Osteocyte (in vitro differentiated cells): ENCODE data around the gene CRACR2A. TPM values are rescaled to one million over a fixed set of nuclear protein-coding genes. Genes with fewer than 3 reads are reported as not detected.

Experiments
- DNase-seq: peaks from one replicate; pipeline ENCODE4 v3.0.0; 2021; ENCODE audit warnings: mixed read lengths; ENCODE audit not compliant: unreplicated experiment; ENCODE audit errors: extremely low spot score
- H3K27ac Mint-ChIP-seq: one replicate; pipeline ENCODE4 v1.8.0; 2021; ENCODE audit warnings: mild to moderate bottlenecking, mixed read lengths; ENCODE audit not compliant: unreplicated experiment
- H3K27me3 Mint-ChIP-seq: one replicate; pipeline ENCODE4 v1.8.0; 2021; ENCODE audit warnings: mixed read lengths; ENCODE audit not compliant: unreplicated experiment
- H3K36me3 Mint-ChIP-seq: one replicate; pipeline ENCODE4 v1.8.0; 2021; ENCODE audit warnings: mixed read lengths; ENCODE audit not compliant: unreplicated experiment
- H3K4me1 Mint-ChIP-seq: one replicate; pipeline ENCODE4 v1.8.0; 2021; ENCODE audit warnings: mixed read lengths; ENCODE audit not compliant: unreplicated experiment
- H3K4me3 Mint-ChIP-seq: one replicate; pipeline ENCODE4 v1.8.0; 2021; ENCODE audit warnings: mild to moderate bottlenecking, moderate library complexity, mixed read lengths; ENCODE audit not compliant: unreplicated experiment
- H3K9me3 Mint-ChIP-seq: one replicate; pipeline ENCODE4 v1.8.0; 2021; ENCODE audit warnings: mixed read lengths; ENCODE audit not compliant: unreplicated experiment
- CTCF ChIP-seq: fragments of 200-600 bp; sonication (generic); IDR thresholded peaks from 2 replicates; pipeline ENCODE4 v1.5.0; 2021; ENCODE audit warnings: antibody characterized with exemption, mild to moderate bottlenecking, moderate library complexity
- total RNA-seq: library from RNA; stranded (reverse); gene quantifications from 2 replicates; pipeline ENCODE4 v1.2.1, GENCODE V29; 2021

The CRACR2A gene
- total RNA-seq, 1 donor from 2014 or later: 0.13 TPM

- H3K27me3 Mint-ChIP-seq: no peaks in the 10 kb centered on the region
- no peak overlapping the region for H3K4me3 Mint-ChIP-seq
- peaks cover 11% of the 10 kb centered on the region for H3K9me3 Mint-ChIP-seq
- no peak overlapping the region for H3K27ac Mint-ChIP-seq
- H3K4me1 Mint-ChIP-seq: no peaks in the 10 kb centered on the region
- DNase-seq: no peak
- H3K36me3 Mint-ChIP-seq: no peaks in the 10 kb centered on the region
- TF ChIP-seq CTCF: no peak
Observed at GRCh38 chr12:3579446-3580093, 173.3 kb downstream of the CRACR2A start.

GRCh38 chr12:3578557-3578956, 174.4 kb downstream of the CRACR2A start:
- peaks cover 4% of the 10 kb centered on the region for H3K9me3 Mint-ChIP-seq
- no peak overlapping the region for H3K27ac Mint-ChIP-seq
- H3K36me3 Mint-ChIP-seq: no peaks in the 10 kb centered on the region
- no peak for TF ChIP-seq CTCF
- H3K4me1 Mint-ChIP-seq: no peaks in the 10 kb centered on the region
- H3K4me3 Mint-ChIP-seq: no peak overlapping the region
- no peaks in the 10 kb centered on the region for H3K27me3 Mint-ChIP-seq
- no peak for DNase-seq

GRCh38 chr12:3576891-3577290, 176.0 kb downstream of the CRACR2A start:
- no peak overlapping the region for H3K4me3 Mint-ChIP-seq
- H3K9me3 Mint-ChIP-seq: no peaks in the 10 kb centered on the region
- H3K27me3 Mint-ChIP-seq: peaks cover 6% of the 10 kb centered on the region
- no peaks in the 10 kb centered on the region for H3K36me3 Mint-ChIP-seq
- no peaks in the 10 kb centered on the region for H3K4me1 Mint-ChIP-seq
- no peak for DNase-seq
- H3K27ac Mint-ChIP-seq: no peak overlapping the region
- TF ChIP-seq CTCF: no peak

GRCh38 chr12:3574986-3575385, 177.9 kb downstream of the CRACR2A start:
- Mint-ChIP-seq H3K27me3 (peaks cover 6% of the 10 kb centered on the region), H3K4me3 (no peak overlapping the region), H3K27ac (no peak overlapping the region), H3K36me3 (no peaks in the 10 kb centered on the region), H3K9me3 (no peaks in the 10 kb centered on the region), H3K4me1 (no peaks in the 10 kb centered on the region)
- DNase-seq: no peak
- TF ChIP-seq CTCF: no peak

GRCh38 chr12:3572560-3572959, 180.3 kb downstream of the CRACR2A start:
- Mint-ChIP-seq H3K27me3 (peaks cover 6% of the 10 kb centered on the region), H3K9me3 (no peaks in the 10 kb centered on the region), H3K36me3 (no peaks in the 10 kb centered on the region), H3K4me1 (no peaks in the 10 kb centered on the region), H3K4me3 (no peak overlapping the region), H3K27ac (no peak overlapping the region)
- no peak for DNase-seq
- TF ChIP-seq CTCF: no peak
